UCSD-AML1 (cell line): ENCODE results near the gene RGS6.

Experiments used
- DNase-seq: peaks from one replicate; lab custom pipeline; 2025; ENCODE audit not compliant: unreplicated experiment; lab: John Stamatoyannopoulos, UW

RGS6 gene

GRCh38 chr14:72305561-72305960, 373.3 kb downstream of the RGS6 start:
- DNase-seq, result no peak

GRCh38 chr14:72308967-72309485, 376.8 kb downstream of the RGS6 start:
- no peak for DNase-seq

DNA sequence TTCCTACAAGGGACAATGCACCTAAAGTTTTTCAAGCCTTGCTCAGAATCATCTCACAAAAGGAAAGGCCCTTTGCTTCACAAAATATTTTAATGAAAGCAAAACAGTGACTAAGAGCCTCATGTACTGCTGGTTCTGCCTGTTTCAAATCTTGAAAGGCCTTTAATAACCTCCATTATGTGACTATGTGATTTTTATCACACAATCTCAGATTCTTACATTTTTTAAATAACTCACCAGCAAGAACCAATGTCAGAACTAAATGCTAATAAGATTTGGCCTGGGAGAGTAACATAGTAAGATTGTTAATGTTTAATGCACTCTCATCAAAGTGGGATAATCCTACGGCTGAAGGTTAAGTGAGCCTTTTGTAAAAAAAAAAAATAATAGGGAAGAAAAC, 378.9 kb downstream of the RGS6 start:
- DNase-seq, result no peak

- no peak for DNase-seq
Observed at GRCh38 chr14:72311516-72311915, 379.3 kb downstream of the RGS6 start.

DNA sequence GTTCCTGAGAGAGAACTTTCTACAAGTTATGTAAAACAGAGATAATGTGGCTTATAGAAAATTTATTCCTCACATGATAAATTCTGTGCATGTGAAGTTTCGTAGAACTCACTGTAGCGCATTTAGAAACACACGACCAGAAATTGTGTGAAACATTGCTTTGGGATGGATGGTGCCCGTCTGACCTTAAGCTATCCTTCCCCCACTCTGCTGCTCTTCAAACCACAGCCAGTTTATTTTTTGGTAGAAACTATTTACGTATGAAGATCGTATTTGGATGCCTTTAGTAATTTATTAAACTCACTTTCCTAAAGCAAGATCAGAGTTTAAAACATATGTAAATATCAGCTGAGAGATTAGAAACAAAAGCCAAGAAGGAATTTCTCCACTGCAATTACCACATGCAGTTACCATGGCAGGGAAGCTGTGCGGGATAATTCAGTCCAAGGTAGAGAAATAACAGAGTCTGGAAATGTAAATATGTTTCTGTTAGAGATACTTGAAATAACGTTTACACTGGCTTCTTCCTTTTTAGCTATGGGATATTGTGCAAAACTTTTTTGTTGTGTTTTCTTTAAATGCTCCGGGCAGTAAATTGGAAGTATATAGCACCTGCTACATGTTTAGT, 382.7 kb downstream of the RGS6 start:
- no peak for DNase-seq

DNA sequence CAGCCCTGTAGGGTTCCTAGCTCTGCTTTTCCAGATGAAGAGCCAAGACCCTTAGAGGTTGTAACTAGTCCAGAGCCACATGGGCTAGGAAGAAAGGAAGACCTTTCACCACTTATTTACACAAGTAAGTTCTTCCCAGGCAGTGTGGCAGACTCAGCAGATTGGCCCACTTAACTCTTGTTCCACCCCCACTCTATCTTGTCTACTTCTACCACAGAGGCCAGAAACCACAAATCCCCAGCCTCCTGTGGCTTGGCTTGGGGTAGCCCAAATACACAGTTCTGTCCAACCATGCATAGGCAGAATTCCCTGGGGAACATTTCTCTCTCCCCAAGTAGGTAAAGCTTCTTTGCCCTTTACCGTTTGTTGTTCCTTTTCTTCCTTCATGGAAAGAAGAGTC, 383.5 kb downstream of the RGS6 start:
- DNase-seq, result no peak

DNA sequence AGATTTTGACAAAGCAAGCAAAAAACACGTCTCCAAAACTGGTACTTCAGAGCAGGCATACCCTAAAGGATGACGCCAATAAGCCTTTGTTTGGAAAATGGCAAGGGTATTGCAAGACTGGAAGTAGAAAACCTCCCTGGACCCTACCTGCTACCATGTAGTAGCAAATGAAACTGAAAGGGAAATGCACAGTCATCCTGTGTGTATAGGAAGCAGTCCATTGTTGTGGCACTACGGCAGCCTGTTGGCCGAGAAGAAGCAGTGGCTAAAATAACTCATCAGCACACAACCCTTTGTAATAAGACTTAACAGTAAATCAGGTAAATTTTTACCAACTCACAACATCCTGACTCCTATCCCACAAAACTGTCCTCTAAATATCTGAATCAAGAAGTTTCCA, 386.4 kb downstream of the RGS6 start:
- DNase-seq, result no peak

- DNase-seq, result no peak
Observed at GRCh38 chr14:72332046-72332445, 399.8 kb downstream of the RGS6 start.

DNA sequence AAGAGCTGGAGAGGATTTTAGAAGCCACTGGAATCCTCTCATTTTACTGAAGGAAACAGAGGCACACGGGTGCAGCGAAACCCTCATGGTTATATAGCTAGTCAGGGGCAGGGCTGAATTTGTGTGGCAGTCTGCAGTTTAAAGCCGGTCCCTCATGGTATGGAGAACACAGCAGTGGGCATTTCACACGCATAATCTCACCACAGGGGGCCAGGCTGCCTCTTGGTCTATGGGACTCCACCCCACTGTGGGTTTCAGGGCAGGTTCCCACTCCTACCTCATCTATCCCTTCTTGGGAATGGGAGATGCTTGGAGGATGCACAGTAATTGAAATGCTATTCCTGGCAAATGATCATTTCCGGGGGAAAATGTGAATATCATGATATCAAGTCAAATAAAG, 400.6 kb downstream of the RGS6 start:
- DNase-seq, result no peak

GRCh38 chr14:72333357-72333756, 401.1 kb downstream of the RGS6 start:
- DNase-seq, result no peak

DNA sequence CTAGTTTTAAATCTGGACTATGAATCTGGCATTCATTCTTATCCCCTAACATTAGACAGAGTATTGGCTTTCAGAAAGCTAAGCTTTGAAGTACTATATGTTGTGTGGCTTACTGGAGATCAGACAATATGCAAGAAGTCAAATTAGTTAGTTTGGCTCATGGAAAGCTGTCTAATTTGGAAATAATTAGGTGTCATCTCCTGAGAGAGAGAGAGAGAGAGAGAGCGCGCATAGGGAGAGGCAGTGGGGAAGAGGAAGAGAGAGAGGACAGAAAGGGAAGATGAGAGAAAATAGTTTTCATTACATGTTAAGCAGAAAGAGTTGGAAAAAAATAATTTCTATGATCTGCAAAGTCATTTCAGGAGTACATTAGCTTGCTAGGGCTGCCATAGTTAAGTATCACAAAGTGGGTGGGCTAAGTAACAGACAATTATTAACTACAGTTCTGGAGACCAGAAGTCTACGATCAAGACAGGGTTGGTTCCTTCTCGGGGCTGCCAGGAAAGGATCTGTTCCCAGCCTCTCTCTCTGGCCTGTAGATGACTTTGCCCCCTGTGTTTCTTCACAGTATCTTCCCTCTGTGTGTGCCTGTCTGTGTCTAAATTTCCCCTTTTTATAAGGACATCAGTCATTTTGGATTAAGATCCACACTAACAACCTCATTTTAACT, 404.2 kb downstream of the RGS6 start:
- no peak for DNase-seq

DNA sequence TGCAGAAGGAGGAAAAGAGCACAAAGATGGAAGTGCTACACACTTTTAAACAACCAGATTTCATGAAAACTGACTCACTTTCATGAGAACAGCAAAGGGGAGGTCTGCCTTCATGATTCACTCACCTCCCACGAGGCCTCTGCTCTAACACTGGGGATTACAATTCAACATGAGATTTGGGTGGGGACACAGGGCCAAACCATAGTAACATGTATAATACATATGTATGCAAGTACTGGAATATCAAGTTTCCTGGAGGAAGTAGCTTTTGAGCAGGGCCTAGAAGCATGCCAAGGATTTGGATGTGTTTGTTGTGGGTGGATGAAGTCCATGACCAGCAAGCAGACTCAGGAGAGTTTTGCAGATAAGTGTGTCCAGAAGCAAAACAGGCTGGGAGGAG, 409.0 kb downstream of the RGS6 start:
- DNase-seq, result no peak

- no peak for DNase-seq
Observed at GRCh38 chr14:72341686-72342085, 409.5 kb downstream of the RGS6 start.

DNA sequence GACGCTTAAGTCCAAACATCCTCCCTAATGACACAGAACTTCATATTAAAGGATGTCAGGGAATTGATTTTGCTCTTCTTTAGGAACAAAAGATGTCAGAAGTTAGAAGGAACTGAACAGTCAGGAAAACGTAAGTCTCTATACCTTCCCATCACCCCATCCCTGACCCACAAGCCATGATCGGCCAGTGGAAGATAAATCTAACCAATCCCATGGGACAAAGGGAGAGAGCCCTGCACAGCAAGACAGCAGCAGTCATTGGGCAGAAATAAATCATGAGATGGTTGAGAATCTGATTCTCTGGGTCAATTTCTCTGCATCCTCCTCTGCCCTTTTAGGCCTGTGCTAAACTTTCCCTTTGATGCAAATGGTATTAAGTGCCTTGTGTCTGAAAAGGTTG, 414.9 kb downstream of the RGS6 start:
- DNase-seq, result no peak

DNA sequence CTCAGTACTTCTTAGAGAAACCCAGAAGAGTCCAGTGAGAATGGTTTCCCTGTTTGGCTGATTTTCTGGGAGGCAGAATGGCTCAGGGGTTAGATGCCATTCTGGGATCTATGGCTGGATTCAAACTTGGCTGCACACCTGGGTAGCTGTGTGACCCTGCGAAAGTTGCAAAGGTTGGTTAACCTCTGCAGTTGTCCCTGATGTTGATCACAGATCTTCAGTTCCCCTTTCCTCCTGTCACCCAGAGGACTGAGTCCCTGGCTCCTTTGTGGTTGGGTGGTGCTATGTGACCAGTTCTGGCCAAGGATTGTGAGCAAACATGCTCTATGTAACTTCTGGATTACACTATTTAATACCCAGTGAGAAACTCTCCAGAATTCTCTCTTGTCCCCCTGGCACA, 418.0 kb downstream of the RGS6 start:
- no peak for DNase-seq

- DNase-seq, result no peak
Observed at GRCh38 chr14:72352012-72352411, 419.8 kb downstream of the RGS6 start.

- DNase-seq, result no peak
Observed at GRCh38 chr14:72366619-72367018, 434.4 kb downstream of the RGS6 start.

GRCh38 chr14:72369106-72369505, 436.9 kb downstream of the RGS6 start:
- no peak for DNase-seq

DNA sequence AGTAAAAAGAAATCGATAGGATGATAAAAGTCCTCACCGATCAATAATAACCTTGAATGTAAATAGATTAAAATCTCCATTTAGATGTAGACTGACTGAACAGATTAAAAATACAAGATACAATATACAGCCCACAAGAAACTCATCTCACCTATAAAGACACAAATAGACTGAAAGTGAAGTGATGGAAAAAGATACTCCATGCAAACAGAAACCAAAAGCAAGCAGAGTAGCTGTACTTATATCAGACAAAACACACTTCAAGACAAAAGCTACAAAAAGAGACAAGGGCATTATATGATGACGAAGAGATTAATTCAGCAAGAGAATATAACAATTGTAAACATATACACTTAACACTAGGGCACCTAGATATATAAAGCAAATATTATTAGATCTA, 444.8 kb downstream of the RGS6 start:
- DNase-seq, result no peak

DNA sequence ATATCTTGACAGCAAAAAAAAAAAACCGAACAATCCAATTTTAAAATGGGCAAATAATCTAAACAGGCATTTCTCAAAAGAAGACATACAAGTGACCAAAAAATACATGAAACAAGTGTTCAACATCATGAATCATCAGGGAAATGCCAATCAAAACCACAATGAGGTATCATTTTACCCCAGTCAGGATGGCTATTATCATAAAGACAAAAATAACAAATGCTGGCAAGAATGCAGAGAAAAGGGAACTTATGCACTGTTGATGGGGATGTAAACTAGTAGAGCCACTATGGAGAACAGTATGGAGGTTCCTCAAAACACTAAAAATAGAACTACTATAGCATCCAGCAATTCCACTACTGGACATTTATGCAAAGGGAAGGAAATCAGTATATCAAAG, 448.2 kb downstream of the RGS6 start:
- no peak for DNase-seq

GRCh38 chr14:72383865-72384264, 451.6 kb downstream of the RGS6 start:
- DNase-seq, result no peak

- peak; percentile 31 for DNase-seq
Observed at GRCh38 chr14:72387726-72388125, 455.5 kb downstream of the RGS6 start.

- DNase-seq, result no peak
Observed at GRCh38 chr14:72389200-72389599, 457.0 kb downstream of the RGS6 start.
